Stimulated activated CD4-positive, alpha-beta T cell treated with anti-CD3 and anti-CD28 coated beads, Interleukin-4, amount 100 ng/mL, for 1 hour (primary cell): Measurements from ENCODE around the gene PRAMEF5.
"Not testable (repeated sequence)": the region's sequence is repeated elsewhere in the genome, so short reads cannot be mapped to it uniquely, and the experiment has no call there.

Source experiments
- DNase-seq: peaks from one replicate; pipeline ENCODE4 v3.0.0-alpha.2; 2020

Gene PRAMEF5

GRCh38 chr1:13253898-13254297 is at the start of gene PRAMEF5:
PRAMEF5 (plus strand) TSS chr1:13254198; CDS start chr1:13259269, 5,071 bp downstream.
- not testable (repeated sequence) for DNase-seq

GRCh38 chr1:13208712-13209111 is 45.3 kb upstream of the PRAMEF5 start:
- not testable (repeated sequence) for DNase-seq

- DNase-seq, result not testable (repeated sequence)
Measured at GRCh38 chr1:13216619-13217018, 37.4 kb upstream of the PRAMEF5 start.

- DNase-seq, result not testable (repeated sequence)
Measured at GRCh38 chr1:13219203-13219602, 34.8 kb upstream of the PRAMEF5 start.

GRCh38 chr1:13222788-13223187 is 31.2 kb upstream of the PRAMEF5 start:
- DNase-seq, result not testable (repeated sequence)

- DNase-seq, result no peak
Measured at GRCh38 chr1:13224480-13225060, 29.4 kb upstream of the PRAMEF5 start.

DNA sequence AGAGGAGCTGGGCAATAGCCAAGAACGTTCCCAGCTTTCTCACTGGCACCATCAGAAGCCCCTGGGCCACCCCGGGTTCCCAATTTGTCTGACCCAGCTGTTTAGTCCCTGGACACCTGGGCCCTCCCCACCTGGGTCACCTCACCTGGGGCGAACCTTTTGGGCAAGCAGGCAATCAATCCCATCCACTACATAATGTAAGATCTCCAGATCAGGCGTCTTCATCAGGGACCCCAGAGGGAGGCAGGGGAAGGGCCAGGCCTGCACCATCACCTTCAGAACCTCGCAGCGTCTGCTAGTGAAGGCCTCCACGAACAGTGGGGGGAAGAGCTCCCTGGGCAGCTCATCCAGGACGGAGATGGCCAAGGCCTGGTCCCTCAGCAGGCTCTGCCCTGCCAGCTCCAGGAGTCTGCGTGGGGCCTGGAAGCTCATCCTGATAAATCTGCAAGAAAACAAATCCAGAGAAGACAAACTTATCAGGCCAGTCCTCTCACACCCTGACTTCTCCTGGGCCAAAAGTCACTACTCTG is 28.3 kb upstream of the PRAMEF5 start, which contains the start of gene PRAMEF18:
PRAMEF18 (minus strand) TSS at position 480 of the 530 bp plus-strand sequence; CDS start at position 432, 48 bp downstream.
- DNase-seq, result not testable (repeated sequence)

DNA sequence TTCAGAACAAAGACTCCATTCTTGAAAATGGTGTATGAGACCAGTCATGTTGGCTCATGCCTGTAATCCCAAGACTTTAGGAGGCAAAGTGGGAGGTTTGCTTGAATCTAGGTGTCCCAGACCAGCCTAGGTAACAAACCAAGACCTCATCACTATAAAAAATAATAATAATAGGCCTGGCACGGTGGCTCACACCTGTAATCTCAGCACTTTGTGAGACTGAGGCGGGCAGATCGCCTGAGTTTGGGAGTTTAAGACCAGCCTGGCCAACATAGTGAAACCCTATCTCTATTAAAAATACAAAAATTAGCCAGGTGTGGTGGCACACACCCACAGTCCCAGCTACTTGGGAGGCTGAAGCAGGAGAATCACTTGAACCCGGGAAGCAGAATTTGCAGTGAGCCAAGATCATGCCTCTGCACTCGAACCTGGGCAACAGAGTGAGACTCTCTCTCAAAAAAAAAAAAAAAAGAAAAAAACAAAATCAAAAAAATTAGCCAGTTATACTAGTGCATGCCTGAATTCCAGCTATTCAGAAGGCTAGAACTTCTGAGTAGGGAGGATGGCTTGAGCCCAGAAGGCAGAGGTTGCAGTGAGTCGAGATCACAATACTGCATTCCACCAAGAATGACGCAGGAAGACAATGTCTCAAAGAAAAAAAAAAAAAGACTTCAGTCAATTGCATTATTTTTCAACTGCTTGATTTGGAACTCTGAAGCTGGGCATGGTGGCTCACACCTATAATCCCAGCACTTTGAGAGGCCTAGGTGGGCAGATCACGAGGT is 26.5 kb upstream of the PRAMEF5 start:
- not testable (repeated sequence) for DNase-seq

GRCh38 chr1:13228343-13228781 is 25.6 kb upstream of the PRAMEF5 start:
- DNase-seq, result peak; percentile 36

- DNase-seq, result not testable (repeated sequence)
Measured at GRCh38 chr1:13230096-13230495, 23.9 kb upstream of the PRAMEF5 start.

GRCh38 chr1:13230601-13231000 is 23.4 kb upstream of the PRAMEF5 start:
- DNase-seq, result not testable (repeated sequence)

DNA sequence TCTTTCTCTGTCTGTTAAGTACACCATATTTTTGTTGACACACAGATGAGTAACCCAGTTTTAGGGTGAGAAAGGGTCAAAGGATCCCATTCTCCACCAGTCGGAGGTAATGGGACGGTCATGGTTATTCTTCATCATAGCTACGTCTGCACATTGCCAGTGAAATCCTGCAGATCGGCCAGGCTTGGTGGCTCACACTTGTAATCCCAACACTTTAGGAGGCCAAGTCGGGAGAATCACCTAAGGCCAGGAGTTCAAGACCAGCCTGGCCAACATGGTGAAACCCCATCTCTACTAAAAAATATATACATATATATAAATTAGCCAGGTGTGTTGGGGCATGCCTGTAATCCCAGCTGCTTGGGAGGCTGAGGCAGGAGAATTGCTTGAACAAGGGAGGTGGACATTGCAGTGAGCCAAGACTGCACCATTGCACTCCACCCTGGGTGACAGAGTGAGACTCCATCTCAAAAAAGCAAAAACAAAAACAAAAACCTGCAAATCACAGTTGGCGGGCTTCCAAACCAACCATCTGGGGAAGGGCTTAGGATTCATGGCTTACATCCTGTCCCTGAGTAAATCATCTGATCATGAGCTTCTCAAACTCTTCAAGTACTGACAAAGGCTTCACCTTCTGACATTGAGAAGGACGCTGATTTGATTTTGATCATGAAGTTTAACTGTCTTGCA is 22.8 kb upstream of the PRAMEF5 start:
- DNase-seq, result not testable (repeated sequence)

GRCh38 chr1:13232056-13232455 is 21.9 kb upstream of the PRAMEF5 start:
- DNase-seq, result not testable (repeated sequence)

DNA sequence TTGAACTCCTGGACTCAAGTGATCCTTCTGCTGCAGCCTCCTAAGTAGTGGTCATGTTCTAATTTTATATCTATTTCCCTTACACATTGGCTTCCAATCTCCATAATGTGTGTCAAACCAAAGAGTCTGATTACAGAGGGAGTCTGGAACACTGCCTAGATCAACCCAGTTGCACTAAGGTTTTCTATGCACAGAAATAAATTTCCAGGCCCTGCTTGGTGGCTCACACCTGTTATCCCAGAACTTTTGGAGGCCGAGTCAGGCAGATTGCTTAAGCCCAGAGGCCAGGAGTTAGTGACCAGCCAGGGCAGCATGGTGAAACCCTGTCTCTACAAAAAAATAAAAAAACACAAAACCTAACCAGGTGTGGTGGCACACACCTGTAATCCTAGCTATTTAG is 19.9 kb upstream of the PRAMEF5 start:
- not testable (repeated sequence) for DNase-seq

DNA sequence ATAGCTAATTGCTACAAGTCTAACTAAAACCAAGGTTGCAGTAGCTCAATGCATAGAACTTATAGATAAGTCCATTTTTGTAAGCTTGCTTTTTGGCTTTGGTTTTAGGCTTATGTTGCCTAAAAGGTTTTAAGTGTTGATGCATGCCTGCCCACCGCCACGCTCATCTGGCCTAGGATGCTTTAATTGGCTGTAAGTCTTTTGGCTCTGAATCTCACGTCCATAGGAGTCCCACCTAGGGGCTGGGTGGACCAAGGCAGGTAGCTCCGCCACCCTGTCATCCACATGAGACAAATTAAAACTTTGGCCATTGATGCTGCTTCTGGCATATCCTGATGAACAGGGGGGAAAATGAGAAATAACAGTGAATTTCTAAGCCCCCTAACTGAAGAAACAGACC is 16.4 kb upstream of the PRAMEF5 start:
- not testable (repeated sequence) for DNase-seq

DNA sequence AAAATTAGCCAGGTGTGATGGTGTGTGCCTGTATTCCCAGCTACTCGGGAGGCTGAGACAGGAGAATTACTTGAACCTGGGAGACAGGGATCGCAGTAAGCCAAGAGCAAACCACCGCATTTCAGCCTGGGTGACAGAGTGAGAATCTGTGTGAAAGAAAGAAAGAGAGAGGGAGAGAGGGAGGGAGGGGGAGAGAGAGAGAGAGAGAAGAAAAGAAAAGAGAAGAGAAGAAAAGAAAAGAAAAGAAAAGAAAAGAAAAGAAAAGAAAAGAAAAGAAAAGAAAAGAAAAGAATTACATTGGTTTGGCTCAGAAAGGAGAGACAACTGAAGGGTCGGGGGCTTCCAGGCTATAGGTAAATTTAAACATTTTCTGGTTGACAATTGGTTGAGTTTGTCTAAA is 14.4 kb upstream of the PRAMEF5 start:
- DNase-seq, result not testable (repeated sequence)

- not testable (repeated sequence) for DNase-seq
Measured at GRCh38 chr1:13243536-13244263, 10.3 kb upstream of the PRAMEF5 start.

- not testable (repeated sequence) for DNase-seq
Measured at GRCh38 chr1:13245841-13246553, 8.0 kb upstream of the PRAMEF5 start.

- DNase-seq, result not testable (repeated sequence)
Measured at GRCh38 chr1:13246554-13246871, 7.5 kb upstream of the PRAMEF5 start.

GRCh38 chr1:13247122-13247521 is 6.9 kb upstream of the PRAMEF5 start:
- not testable (repeated sequence) for DNase-seq

DNA sequence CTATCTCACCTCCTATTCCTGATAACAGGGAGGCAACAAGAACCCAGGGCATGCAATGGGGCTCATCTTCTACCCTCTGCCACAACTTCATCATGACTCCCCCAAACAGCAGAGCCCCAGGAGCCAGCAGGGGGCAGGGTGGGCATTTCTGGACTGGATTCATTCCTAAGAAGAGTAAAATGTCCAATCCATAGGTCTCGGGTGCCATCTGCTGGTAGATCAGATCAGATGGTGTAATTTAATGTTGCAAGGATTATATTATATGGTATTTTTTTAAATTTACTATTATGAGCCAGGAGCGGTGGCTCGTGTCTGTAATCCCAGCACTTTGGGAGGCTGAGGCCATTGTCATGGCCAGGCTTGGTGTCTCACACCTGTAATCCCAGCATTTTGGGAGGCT is 11.1 kb downstream of the PRAMEF5 start:
- not testable (repeated sequence) for DNase-seq

DNA sequence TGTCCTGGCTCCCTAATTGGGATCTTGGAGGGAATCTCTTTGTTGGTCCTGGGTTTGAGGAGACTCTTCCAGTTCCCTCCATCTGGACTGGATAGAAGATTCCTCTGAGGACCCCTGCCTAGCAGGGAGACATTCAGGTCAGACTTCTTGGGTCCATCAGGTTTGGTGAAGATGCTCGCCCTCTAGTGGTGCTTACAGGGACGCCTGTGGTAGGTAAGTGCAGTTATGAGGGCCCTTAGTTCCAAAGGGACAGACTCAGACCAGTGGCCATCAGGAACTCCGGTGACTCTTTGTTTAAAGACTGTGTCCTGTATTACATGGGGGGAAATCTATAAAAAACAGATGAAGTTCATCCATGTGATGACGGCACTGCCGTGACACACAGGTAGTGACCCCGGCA is 23.0 kb downstream of the PRAMEF5 start:
- DNase-seq, result not testable (repeated sequence)
